CD14-positive monocyte (primary cell): ENCODE results near the gene TSPEAR. TPM values are rescaled to one million over a fixed set of nuclear protein-coding genes. Genes with fewer than 3 reads are reported as not detected.

Experiments
- DNase-seq, 3 donors: peaks; one replicate each; pipeline ENCODE4 v3.0.0-alpha.2; 2011 to 2022
- H2AFZ ChIP-seq: 2 replicates; pipeline ENCODE4 v1.6.0; 2012; ENCODE audit warnings: mild to moderate bottlenecking, low read depth, low read length, inconsistent platforms; ENCODE audit not compliant: insufficient read depth, poor library complexity, severe bottlenecking
- H3K27ac ChIP-seq, 2 donors: 1 replicate in 1 of 2; 2 replicates in 1 of 2; pipeline ENCODE4 v1.5.1; 2012 to 2013; ENCODE audit warnings: low read length in 2 of 2, control low read depth in 1 of 2, inconsistent platforms in 1 of 2, low read depth in 1 of 2, mild to moderate bottlenecking in 1 of 2
- H3K27me3 ChIP-seq, 2 donors: one replicate each; pipeline versions ENCODE4 v1.6.0 to v1.6.1; 2011 to 2013; ENCODE audit warnings: low read length in 2 of 2; ENCODE audit not compliant: control insufficient read depth in 2 of 2, insufficient read depth in 2 of 2
- H3K36me3 ChIP-seq, 2 donors: replicated peaks in 1 of 2; 1 replicate in 1 of 2; 2 replicates in 1 of 2; pipeline versions ENCODE4 v1.5.1 to v1.6.1; 2012 to 2013; ENCODE audit warnings: low read length in 2 of 2, control low read depth in 1 of 2, inconsistent platforms in 1 of 2, mild to moderate bottlenecking in 1 of 2; ENCODE audit not compliant: insufficient read depth in 2 of 2, control insufficient read depth in 1 of 2
- H3K4me1 ChIP-seq, 2 donors: 1 replicate in 1 of 2; 2 replicates in 1 of 2; pipeline versions ENCODE4 v1.5.1 to v1.6.1; 2012 to 2013; ENCODE audit warnings: low read length in 2 of 2, control low read depth in 1 of 2, inconsistent platforms in 1 of 2, mild to moderate bottlenecking in 1 of 2, moderate library complexity in 1 of 2; ENCODE audit not compliant: insufficient read depth in 2 of 2, control insufficient read depth in 1 of 2
- H3K4me2 ChIP-seq: replicated peaks from 2 replicates; pipeline ENCODE3; 2012; ENCODE audit warnings: low read length, moderate library complexity, mild to moderate bottlenecking; ENCODE audit not compliant: poor library complexity, severe bottlenecking; ENCODE audit errors: extremely low read depth
- H3K4me3 ChIP-seq, 3 experiments: fragments of 200-600 bp in 1 of 3; sonication (generic) in 1 of 3; replicated peaks in 1 of 3; 1 replicate in 2 of 3; 2 replicates in 1 of 3; pipeline ENCODE4 v1.5.1; 2011 to 2013; ENCODE audit warnings: low read length in 3 of 3, mild to moderate bottlenecking in 3 of 3, control low read depth in 2 of 3, low read depth in 2 of 3, inconsistent platforms in 1 of 3, moderate library complexity in 1 of 3
- H3K79me2 ChIP-seq: 2 replicates; pipeline ENCODE4 v1.6.0; 2012; ENCODE audit warnings: mild to moderate bottlenecking, control low read depth, inconsistent platforms, low read length, moderate library complexity; ENCODE audit not compliant: insufficient read depth
- H3K9ac ChIP-seq: 2 replicates; pipeline ENCODE4 v1.6.0; 2017; ENCODE audit warnings: low read length, mild to moderate bottlenecking; ENCODE audit not compliant: insufficient read depth, poor library complexity, severe bottlenecking
- H3K9me3 ChIP-seq, 2 donors: replicated peaks in 1 of 2; 1 replicate in 1 of 2; 2 replicates in 1 of 2; pipeline versions ENCODE4 v1.5.1 to v1.6.1; 2012 to 2013; ENCODE audit warnings: low read length in 2 of 2, control low read depth in 1 of 2; ENCODE audit not compliant: control insufficient read depth in 1 of 2, insufficient read depth in 1 of 2
- H4K20me1 ChIP-seq: 2 replicates; pipeline ENCODE4 v1.6.0; 2012; ENCODE audit warnings: mild to moderate bottlenecking, low read length, control low read depth, moderate library complexity; ENCODE audit not compliant: insufficient read depth
- H3K27ac Mint-ChIP-seq, 7 donors: one replicate each; pipeline ENCODE4 v1.8.0; 2020; ENCODE audit warnings: mild to moderate bottlenecking in 7 of 7, mixed read lengths in 7 of 7, moderate library complexity in 6 of 7, inconsistent platforms in 2 of 7
- H3K27me3 Mint-ChIP-seq, 3 donors: one replicate each; pipeline ENCODE4 v1.8.0; 2021 to 2022; ENCODE audit warnings: low read depth in 3 of 3, mild to moderate bottlenecking in 3 of 3, mixed read lengths in 3 of 3, moderate library complexity in 3 of 3, inconsistent platforms in 1 of 3
- H3K36me3 Mint-ChIP-seq, 2 donors: one replicate each; pipeline ENCODE4 v1.8.0; 2020; ENCODE audit warnings: mixed read lengths in 2 of 2, inconsistent platforms in 1 of 2, mild to moderate bottlenecking in 1 of 2
- H3K4me1 Mint-ChIP-seq: one replicate; pipeline ENCODE4 v1.8.0; 2020; ENCODE audit warnings: mild to moderate bottlenecking, mixed read lengths
- H3K4me3 Mint-ChIP-seq, 2 donors: one replicate each; pipeline ENCODE4 v1.8.0; 2020; ENCODE audit warnings: mild to moderate bottlenecking in 2 of 2, mixed read lengths in 2 of 2, moderate library complexity in 1 of 2
- H3K9me3 Mint-ChIP-seq, 7 donors: one replicate each; pipeline ENCODE4 v1.8.0; 2020 to 2022; ENCODE audit warnings: mixed read lengths in 7 of 7, mild to moderate bottlenecking in 6 of 7, moderate library complexity in 6 of 7, inconsistent platforms in 2 of 7
- CTCF ChIP-seq: fragments of 200-600 bp; IDR thresholded peaks from one replicate; pipeline ENCODE4 v1.8.0; 2022; ENCODE audit warnings: antibody characterized with exemption, mild to moderate bottlenecking
- WGBS: methylation state at CpG from one replicate; pipeline ENCODE4 v1.1.5; 2013; ENCODE audit warnings: missing lambda C conversion rate; ENCODE audit not compliant: insufficient coverage; 5-methylcytosine and 5-hydroxymethylcytosine counted together
- intact Hi-C, 2 donors: fragments of 100-400 bp; cut with micrococcal nuclease; formaldehyde crosslinking; loops; one replicate each; pipeline versions ENCODE4 v1.15.0 to v1.15.1; 2023
- polyA plus RNA-seq, 3 donors: library from polyadenylated mRNA; depleted of rRNA in 1 of 3; unstranded in 2 of 3; stranded (reverse) in 1 of 3; fragments of 300-500 nt in 2 of 3; fragments of >200 nt in 1 of 3; fragmentation: Illumina TruSeq in 2 of 3; gene quantifications; 1 replicate in 2 of 3; 2 replicates in 1 of 3; pipeline ENCODE4 v1.2.3, GENCODE V29; 2012 to 2021

TSPEAR gene
- polyA plus RNA-seq, 3 donors = not detected

- Mint-ChIP-seq H3K27ac (no peak overlapping the region), H3K4me3 (no peak overlapping the region)
Observed at GRCh38 chr21:44521928-44522752, 189.2 kb downstream of the TSPEAR start.

More at GRCh38 chr21:44521928-44522752, 189.2 kb downstream of the TSPEAR start:
- H3K79me2 ChIP-seq = no peaks in the 10 kb centered on the region
- TF ChIP-seq CTCF = no peak
- no peaks in the 10 kb centered on the region for H3K36me3 Mint-ChIP-seq
- H2AFZ ChIP-seq = no peak overlapping the region
- intact Hi-C loops = no loop called here
- no peaks in the 10 kb centered on the region for H4K20me1 ChIP-seq
- H3K9ac ChIP-seq = no peak overlapping the region
- peaks cover 0 to 17% (median 3%) of the 10 kb centered on the region in 7 donors for H3K9me3 Mint-ChIP-seq
- H3K36me3 ChIP-seq = no peaks in the 10 kb centered on the region
- H3K27ac ChIP-seq = no peak overlapping the region
- H3K27me3 Mint-ChIP-seq = peaks cover 0 to 6% (median 0%) of the 10 kb centered on the region in 3 donors
- no peak for DNase-seq
- 94% methylated on average over 28 of the region's 33 CpGs for WGBS
- no peaks in the 10 kb centered on the region for H3K4me1 Mint-ChIP-seq
- no peak overlapping the region for H3K4me2 ChIP-seq
- H3K4me1 ChIP-seq = no peaks in the 10 kb centered on the region
- no peaks in the 10 kb centered on the region for H3K27me3 ChIP-seq
- no peak overlapping the region for H3K4me3 ChIP-seq
- H3K9me3 ChIP-seq = peaks cover 12 to 17% of the 10 kb centered on the region in 2 donors
